ENCODE data around the gene DAG1. TPM values are rescaled to one million over a fixed set of nuclear protein-coding genes. Genes with fewer than 3 reads are reported as not detected.

DAG1 gene
- total RNA-seq: 10 to 100 TPM; 43.0 to 88.0 (median 65.5) TPM

DNA sequence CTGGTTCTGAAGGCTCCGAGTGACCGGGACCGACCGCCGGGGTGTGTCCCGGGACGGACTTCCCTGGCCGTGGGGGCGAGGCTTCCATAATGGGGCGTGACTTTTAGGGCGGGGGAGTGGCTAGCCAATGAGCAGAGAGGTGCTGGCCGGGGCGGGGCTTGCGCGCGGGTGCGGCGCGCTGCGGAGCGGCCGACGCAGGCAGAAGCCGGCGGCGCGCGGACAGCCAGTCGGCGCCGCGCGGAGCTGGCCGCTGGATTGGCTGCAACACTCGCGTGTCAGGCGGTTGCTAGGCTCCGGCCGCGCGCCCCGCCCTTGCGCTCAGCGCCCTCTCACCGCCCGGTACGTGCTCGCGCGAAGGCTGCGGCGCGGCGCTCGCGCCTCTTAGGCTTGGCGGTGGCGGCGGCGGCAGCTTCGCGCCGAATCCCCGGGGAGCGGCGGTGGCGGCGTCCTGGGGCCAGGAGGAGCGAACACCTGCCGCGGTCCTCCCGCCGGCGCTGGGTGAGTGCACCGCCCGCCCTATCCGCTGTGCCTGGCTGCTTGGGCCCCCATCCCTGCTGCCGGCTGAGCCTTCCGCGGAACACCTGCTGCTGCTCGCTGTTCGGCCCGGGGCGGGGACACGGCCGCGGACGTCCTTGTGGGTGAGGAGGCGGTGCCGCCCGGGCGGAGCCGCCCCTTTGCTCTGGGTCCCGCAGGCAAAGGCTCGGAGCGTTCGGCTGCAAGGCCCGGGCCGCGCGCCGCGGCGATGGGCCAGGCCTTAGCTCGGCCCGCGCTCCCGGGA is at the start of gene DAG1:
Gene DAG1, plus strand, starts transcription at position 332 of the 778 bp plus-strand sequence. CDS start 40,268 bp downstream, outside the sequence.
- peak within 1 kb of the TSS; percentile 74 for H3K4me3 ChIP-seq (ENCODE audit: low read depth, poor library complexity, severe bottlenecking)
- intact Hi-C loops (cut with DNase I; ENCODE audit: low total_unique reads): no loop called here
- DNase-seq (ENCODE audit: low spot score in 2 of 2): peak; percentile 97 to 100
- no peak for TF ChIP-seq POLR2A (IDR thresholded peaks at IDR 0.05)
- 0 to 2% methylated on average over 9 to 42 of the region's 108 CpGs for WGBS, 2 donors

DNA sequence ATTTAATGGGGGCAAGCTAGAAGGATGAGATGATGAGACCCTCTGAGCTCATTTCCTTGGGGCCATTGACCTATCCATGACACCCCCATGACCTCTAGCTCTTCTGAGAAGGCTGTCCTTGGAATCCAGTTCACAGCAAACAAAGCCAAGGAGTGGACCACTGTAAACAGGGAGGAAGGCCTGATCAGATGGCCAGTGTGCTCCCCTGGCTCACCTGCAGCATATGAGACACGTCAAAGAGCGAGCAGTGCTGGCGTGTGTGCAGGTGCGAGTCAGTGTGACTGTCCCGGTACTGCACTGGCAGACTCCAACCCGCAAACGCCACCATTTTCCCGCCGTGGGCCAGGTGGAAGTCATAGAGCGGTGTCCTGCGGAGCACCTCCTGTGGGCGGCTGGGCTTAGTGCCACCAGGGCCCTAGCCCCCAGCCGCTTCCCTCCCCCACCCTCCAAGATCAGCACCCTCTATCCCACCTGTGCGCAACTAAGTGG is 48.1 kb upstream of the DAG1 start:
- WGBS, 2 donors: 60 to 70% methylated on average over 12 to 14 of the region's 14 CpGs
- no peak for DNase-seq (ENCODE audit: low spot score in 2 of 2)
- no peak overlapping the region for H3K4me3 ChIP-seq (ENCODE audit: low read depth, poor library complexity, severe bottlenecking)
- TF ChIP-seq POLR2A (IDR thresholded peaks at IDR 0.05): no peak
- TF ChIP-seq, protein P1, sequence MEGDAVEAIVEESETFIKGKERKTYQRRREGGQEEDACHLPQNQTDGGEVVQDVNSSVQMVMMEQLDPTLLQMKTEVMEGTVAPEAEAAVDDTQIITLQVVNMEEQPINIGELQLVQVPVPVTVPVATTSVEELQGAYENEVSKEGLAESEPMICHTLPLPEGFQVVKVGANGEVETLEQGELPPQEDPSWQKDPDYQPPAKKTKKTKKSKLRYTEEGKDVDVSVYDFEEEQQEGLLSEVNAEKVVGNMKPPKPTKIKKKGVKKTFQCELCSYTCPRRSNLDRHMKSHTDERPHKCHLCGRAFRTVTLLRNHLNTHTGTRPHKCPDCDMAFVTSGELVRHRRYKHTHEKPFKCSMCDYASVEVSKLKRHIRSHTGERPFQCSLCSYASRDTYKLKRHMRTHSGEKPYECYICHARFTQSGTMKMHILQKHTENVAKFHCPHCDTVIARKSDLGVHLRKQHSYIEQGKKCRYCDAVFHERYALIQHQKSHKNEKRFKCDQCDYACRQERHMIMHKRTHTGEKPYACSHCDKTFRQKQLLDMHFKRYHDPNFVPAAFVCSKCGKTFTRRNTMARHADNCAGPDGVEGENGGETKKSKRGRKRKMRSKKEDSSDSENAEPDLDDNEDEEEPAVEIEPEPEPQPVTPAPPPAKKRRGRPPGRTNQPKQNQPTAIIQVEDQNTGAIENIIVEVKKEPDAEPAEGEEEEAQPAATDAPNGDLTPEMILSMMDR (IDR thresholded peaks at IDR 0.05): no peak
- intact Hi-C loops (cut with DNase I; ENCODE audit: low total_unique reads): no loop called here

DNA sequence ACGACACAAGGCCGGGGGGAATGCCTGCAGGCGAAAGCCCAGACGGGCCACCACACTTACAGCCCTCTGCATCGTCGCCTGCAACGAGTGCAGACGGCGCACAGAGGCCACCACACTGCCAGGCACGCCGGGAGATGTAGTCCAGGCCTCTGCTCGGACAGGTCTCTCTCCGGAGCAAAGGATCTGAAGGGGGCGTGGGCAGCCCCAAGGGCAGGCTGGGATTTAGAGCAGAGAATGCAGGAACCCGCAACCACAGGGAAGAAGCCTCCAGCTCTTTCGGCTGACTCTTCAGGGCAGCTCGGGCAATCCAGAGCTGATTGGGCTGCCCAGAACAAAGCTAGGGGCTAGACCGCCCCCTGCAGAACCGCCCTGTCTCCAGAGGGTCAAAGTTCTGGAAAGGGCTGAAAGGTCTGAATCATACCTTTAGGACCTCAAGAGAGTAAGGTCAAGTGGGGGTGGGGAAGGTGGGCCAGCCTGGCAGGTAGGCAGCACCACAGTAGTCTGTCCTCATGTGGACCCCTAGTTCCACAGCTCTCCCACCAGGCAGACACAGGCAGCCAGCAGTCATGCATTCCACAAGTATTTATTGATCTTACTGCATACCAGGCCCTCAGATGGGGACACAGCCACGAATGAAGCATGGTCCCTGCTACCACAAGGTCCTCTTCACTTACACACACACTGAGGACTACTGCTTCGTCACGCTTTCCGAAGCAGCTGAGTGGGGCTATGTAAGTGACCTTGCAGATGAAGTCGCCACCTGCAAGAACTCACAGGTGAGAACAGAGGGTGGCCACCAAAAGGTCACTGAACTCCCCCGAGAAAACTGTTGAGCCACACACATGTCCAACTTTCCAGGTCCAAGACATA is 47.5 kb upstream of the DAG1 start, which contains the start of gene AMT:
Gene AMT, minus strand, starts transcription at position 95 of the 870 bp plus-strand sequence. Its CDS starts 23 bp downstream, at position 72.
- TF ChIP-seq POLR2A (IDR thresholded peaks at IDR 0.05): no peak
- TF ChIP-seq, protein P1 (IDR thresholded peaks at IDR 0.05): no peak
- WGBS, 2 donors: 66 to 74% methylated on average over 25 of the region's 25 CpGs
- DNase-seq (ENCODE audit: low spot score in 2 of 2): no peak
- intact Hi-C loops (cut with DNase I; ENCODE audit: low total_unique reads): no loop called here
- no peak within 1 kb of the TSS for H3K4me3 ChIP-seq (ENCODE audit: low read depth, poor library complexity, severe bottlenecking)

DNA sequence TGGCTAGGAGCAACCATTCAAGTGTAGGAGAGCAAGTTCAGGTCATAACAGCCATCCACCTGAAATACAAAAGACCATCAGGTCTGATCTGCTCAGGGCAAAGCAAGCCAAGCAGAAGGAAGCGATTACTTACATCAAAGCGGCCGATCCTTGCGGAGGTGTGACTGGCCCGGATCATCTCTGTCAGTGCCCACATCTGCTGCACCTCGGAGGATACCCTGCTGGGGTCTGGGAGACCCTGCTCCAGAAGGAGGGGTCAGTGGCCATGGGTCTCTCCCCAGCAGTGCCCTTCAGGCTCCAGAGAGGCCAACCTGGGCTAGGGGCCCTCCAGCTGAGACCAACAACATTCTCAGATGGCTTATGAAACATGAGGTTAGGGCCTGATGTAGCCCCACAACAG is 45.3 kb upstream of the DAG1 start:
- 82 to 90% methylated on average over 6 of the region's 6 CpGs for WGBS, 2 donors
- no peak for DNase-seq (ENCODE audit: low spot score in 2 of 2)
- no peak overlapping the region for H3K4me3 ChIP-seq (ENCODE audit: low read depth, poor library complexity, severe bottlenecking)
- intact Hi-C loops (cut with DNase I; ENCODE audit: low total_unique reads): no loop called here
- TF ChIP-seq POLR2A (IDR thresholded peaks at IDR 0.05): no peak
- TF ChIP-seq, protein P1 (IDR thresholded peaks at IDR 0.05): no peak

DNA sequence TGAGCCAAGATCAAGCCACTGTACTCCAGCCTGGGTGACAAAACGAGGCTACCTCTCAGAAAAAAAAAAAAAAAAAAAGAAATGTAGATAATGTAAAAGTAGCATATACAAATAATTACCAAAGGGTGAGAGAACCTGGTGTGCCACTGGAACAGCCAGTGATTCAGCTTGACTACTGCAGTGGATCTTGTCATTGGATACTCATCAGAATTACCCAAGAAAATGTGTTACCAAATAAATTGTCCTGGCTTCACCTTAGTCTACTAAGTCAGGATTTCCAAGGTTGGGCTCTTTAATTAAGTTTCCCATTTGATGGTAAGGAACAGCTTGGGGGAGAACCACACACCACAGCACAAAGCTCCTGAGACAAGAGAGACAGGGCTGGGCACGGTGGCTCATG is 42.5 kb upstream of the DAG1 start:
- DNase-seq (ENCODE audit: low spot score in 2 of 2): no peak
- intact Hi-C loops (cut with DNase I; ENCODE audit: low total_unique reads): no loop called here
- 81 to 92% methylated on average over 2 of the region's 2 CpGs for WGBS, 2 donors
- H3K4me3 ChIP-seq (ENCODE audit: low read depth, poor library complexity, severe bottlenecking): no peak overlapping the region
- TF ChIP-seq, protein P1 (IDR thresholded peaks at IDR 0.05): no peak
- no peak for TF ChIP-seq POLR2A (IDR thresholded peaks at IDR 0.05)

DNA sequence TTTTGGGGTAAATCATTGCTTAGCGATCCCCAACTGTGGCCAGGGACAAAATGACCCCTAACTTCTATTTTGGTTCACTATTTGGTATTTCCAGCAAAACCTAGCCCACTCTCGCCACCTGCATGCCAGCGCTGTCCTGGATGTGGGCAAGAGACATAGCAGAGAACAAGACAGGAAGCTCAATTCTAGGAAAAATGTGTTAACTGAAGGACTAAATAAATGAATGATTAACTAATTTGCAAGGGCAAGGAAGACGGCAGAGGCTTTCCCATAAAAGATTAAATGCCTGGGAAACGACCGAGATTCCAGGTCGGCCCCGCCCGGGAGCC is 41.4 kb upstream of the DAG1 start:
- H3K4me3 ChIP-seq (ENCODE audit: low read depth, poor library complexity, severe bottlenecking): peak overlapping the region; percentile 31
- no peak for TF ChIP-seq POLR2A (IDR thresholded peaks at IDR 0.05)
- TF ChIP-seq, protein P1 (IDR thresholded peaks at IDR 0.05): no peak
- no peak for DNase-seq (ENCODE audit: low spot score in 2 of 2)
- WGBS, 2 donors: 6 to 7% methylated on average over 9 of the region's 9 CpGs
- intact Hi-C loops (cut with DNase I; ENCODE audit: low total_unique reads): no loop called here
